Measurements from ENCODE around the gene ZNF573. TPM values are rescaled to one million over a fixed set of nuclear protein-coding genes. Genes with fewer than 3 reads are reported as not detected.

The ZNF573 gene
- total and polyA plus RNA-seq, 2 of the 13 experiments (the other 11 are each of a cell fraction or from before 2014, with no cell fraction given): 3.1 to 9.3 TPM

DNA sequence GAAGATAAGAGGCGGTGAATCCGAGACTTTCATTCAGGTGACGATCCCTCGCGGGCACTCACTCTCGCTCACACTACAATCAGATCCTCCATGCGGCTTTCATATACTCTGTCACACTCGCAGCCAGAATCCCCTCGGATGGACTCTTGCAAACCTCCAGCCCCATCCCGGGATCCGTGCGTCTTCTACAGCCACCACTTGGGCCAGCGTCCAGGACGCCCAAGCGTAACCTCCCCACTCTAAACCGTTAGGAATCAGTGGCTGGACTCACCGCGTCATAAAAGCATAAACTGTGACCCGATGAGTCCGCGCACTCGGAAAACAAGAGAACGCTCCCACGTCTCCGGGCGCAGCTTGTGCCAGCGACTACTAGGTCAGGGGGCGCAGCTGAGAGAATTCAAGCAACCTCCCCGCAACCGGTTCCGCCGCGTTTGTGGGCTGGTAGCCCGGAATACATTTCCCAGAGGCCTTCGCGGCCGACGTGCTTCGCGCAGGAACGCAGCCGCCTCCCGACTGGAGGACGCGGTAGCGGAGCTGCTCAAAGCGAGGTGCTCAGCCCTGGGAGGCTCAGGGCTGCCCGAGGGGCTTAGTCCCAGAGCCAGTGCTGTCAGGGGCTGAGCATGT, 87.4 kb downstream of the ZNF573 start (continued):
- 0 out of 2 replicates have a peak, but pooled peaks have one; percentile 26 for TF ChIP-seq ZSCAN30 (CRISPR knock-in tag; IDR thresholded peaks at IDR 0.05)
- TF ChIP-seq ZNF292 (CRISPR knock-in tag; IDR thresholded peaks at IDR 0.05; ENCODE audit: borderline replicate concordance, low read depth): peak; percentile 97; the same call in 1 of the 2 replicates
- TF ChIP-seq JDP2 (CRISPR knock-in tag; IDR thresholded peaks at IDR 0.05; ENCODE audit: borderline replicate concordance): no peak; the same call in 1 of the 2 replicates
- TF ChIP-seq ZNF768 (CRISPR knock-in tag; IDR thresholded peaks at IDR 0.05): peak; percentile 46
- TF ChIP-seq, protein P1, sequence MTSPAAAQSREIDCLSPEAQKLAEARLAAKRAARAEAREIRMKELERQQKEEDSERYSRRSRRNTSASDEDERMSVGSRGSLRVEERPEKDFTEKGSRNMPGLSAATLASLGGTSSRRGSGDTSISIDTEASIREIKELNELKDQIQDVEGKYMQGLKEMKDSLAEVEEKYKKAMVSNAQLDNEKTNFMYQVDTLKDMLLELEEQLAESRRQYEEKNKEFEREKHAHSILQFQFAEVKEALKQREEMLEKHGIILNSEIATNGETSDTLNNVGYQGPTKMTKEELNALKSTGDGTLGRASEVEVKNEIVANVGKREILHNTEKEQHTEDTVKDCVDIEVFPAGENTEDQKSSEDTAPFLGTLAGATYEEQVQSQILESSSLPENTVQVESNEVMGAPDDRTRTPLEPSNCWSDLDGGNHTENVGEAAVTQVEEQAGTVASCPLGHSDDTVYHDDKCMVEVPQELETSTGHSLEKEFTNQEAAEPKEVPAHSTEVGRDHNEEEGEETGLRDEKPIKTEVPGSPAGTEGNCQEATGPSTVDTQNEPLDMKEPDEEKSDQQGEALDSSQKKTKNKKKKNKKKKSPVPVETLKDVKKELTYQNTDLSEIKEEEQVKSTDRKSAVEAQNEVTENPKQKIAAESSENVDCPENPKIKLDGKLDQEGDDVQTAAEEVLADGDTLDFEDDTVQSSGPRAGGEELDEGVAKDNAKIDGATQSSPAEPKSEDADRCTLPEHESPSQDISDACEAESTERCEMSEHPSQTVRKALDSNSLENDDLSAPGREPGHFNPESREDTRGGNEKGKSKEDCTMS (CRISPR knock-in tag; conservative IDR thresholded peaks at IDR 0.05): no peak
- no peak for TF ChIP-seq ISX (CRISPR knock-in tag; conservative IDR thresholded peaks at IDR 0.05)
- TF ChIP-seq, protein P2, sequence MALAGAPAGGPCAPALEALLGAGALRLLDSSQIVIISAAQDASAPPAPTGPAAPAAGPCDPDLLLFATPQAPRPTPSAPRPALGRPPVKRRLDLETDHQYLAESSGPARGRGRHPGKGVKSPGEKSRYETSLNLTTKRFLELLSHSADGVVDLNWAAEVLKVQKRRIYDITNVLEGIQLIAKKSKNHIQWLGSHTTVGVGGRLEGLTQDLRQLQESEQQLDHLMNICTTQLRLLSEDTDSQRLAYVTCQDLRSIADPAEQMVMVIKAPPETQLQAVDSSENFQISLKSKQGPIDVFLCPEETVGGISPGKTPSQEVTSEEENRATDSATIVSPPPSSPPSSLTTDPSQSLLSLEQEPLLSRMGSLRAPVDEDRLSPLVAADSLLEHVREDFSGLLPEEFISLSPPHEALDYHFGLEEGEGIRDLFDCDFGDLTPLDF (CRISPR knock-in tag; IDR thresholded peaks at IDR 0.05): no peak
- TF ChIP-seq, protein P3, sequence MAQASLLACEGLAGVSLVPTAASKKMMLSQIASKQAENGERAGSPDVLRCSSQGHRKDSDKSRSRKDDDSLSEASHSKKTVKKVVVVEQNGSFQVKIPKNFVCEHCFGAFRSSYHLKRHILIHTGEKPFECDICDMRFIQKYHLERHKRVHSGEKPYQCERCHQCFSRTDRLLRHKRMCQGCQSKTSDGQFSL (CRISPR knock-in tag; IDR thresholded peaks at IDR 0.05): no peak
- TF ChIP-seq, protein P4, sequence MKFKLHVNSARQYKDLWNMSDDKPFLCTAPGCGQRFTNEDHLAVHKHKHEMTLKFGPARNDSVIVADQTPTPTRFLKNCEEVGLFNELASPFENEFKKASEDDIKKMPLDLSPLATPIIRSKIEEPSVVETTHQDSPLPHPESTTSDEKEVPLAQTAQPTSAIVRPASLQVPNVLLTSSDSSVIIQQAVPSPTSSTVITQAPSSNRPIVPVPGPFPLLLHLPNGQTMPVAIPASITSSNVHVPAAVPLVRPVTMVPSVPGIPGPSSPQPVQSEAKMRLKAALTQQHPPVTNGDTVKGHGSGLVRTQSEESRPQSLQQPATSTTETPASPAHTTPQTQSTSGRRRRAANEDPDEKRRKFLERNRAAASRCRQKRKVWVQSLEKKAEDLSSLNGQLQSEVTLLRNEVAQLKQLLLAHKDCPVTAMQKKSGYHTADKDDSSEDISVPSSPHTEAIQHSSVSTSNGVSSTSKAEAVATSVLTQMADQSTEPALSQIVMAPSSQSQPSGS (CRISPR knock-in tag; IDR thresholded peaks at IDR 0.05): peak; percentile 72
- TF ChIP-seq ZFP36L1 (CRISPR knock-in tag; IDR thresholded peaks at IDR 0.05): no peak
- peak; percentile 83; the same call in 1 of the 2 replicates for TF ChIP-seq ZNF788 (CRISPR knock-in tag; IDR thresholded peaks at IDR 0.05; ENCODE audit: borderline replicate concordance)
- TF ChIP-seq ZNF326 (CRISPR knock-in tag; IDR thresholded peaks at IDR 0.05; ENCODE audit: borderline replicate concordance): no peak
- TF ChIP-seq, protein P5, sequence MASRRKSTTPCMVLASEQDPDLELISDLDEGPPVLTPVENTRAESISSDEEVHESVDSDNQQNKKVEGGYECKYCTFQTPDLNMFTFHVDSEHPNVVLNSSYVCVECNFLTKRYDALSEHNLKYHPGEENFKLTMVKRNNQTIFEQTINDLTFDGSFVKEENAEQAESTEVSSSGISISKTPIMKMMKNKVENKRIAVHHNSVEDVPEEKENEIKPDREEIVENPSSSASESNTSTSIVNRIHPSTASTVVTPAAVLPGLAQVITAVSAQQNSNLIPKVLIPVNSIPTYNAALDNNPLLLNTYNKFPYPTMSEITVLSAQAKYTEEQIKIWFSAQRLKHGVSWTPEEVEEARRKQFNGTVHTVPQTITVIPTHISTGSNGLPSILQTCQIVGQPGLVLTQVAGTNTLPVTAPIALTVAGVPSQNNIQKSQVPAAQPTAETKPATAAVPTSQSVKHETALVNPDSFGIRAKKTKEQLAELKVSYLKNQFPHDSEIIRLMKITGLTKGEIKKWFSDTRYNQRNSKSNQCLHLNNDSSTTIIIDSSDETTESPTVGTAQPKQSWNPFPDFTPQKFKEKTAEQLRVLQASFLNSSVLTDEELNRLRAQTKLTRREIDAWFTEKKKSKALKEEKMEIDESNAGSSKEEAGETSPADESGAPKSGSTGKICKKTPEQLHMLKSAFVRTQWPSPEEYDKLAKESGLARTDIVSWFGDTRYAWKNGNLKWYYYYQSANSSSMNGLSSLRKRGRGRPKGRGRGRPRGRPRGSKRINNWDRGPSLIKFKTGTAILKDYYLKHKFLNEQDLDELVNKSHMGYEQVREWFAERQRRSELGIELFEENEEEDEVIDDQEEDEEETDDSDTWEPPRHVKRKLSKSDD (CRISPR knock-in tag; IDR thresholded peaks at IDR 0.05; ENCODE audit: low read depth): peak; percentile 87
- peak; percentile 70 for TF ChIP-seq HDAC2 (CRISPR knock-in tag; IDR thresholded peaks at IDR 0.05)

Data from HepG2 (cell line).